Gastroesophageal sphincter (tissue), 3 donors: ENCODE data around the gene BIRC2.

Experiments used
- CTCF ChIP-seq, 4 experiments: fragments of 200-600 bp in 2 of 4; fragments of 450-650 bp in 2 of 4; sonication (generic) in 1 of 4; IDR thresholded peaks; one replicate each; pipeline ENCODE4 v1.5.1; 2017 to 2019; ENCODE audit warnings: antibody characterized with exemption in 4 of 4, mild to moderate bottlenecking in 2 of 4, moderate library complexity in 2 of 4
- EP300 ChIP-seq: sonication (generic); formaldehyde crosslinking; IDR thresholded peaks from one replicate; pipeline ENCODE4 v1.6.1; 2017; ENCODE audit warnings: antibody characterized with exemption, mild to moderate bottlenecking
- POLR2A ChIP-seq, 2 donors: fragments of 450-650 bp; IDR thresholded peaks; one replicate each; pipeline ENCODE4 v1.6.1; 2017; ENCODE audit warnings: antibody characterized with exemption in 2 of 2, mild to moderate bottlenecking in 2 of 2, moderate library complexity in 1 of 2

- TF ChIP-seq CTCF (IDR thresholded peaks at IDR 0.05) (no peak), POLR2A (IDR thresholded peaks at IDR 0.05) (no peak), EP300 (no peak)
These were observed 21.5 kb downstream of the BIRC2 start for GRCh38 chr11:102368472-102368871.
